GM10266 (cell line): ENCODE measurements around the gene RBBP5.

Experiments
- DNase-seq: peaks from one replicate; pipeline ENCODE4 v3.0.0; 2012; ENCODE audit errors: extremely low spot score
- TF ChIP-seq, protein P1 (sequence below): IDR thresholded peaks from 2 replicates; pipeline ENCODE4 v1.5.1; 2012; ENCODE audit warnings: mild to moderate bottlenecking, low read depth; ENCODE audit not compliant: control insufficient read depth, insufficient read depth; ENCODE audit errors: missing control alignments

RBBP5 gene

DNA sequence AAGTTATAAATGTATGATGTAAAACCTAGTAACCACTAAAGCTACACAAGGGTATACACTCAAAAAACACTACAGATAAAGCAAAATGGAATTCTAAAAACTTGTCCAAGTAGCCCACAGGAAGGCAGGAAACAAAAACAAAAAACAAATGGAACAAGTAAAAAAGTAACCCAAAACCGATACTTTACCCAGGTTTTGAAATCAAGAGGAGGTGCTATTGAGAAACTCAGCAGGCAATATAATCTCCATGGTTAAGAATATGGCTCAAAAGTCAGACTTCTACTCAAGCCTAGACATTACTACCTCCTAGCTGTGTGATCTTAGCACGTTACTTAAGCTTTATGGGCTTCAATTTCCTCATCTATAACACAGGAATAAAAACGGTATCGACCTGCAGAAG is 13.3 kb downstream of the RBBP5 start:
- no peak for DNase-seq
- TF ChIP-seq, protein P1, sequence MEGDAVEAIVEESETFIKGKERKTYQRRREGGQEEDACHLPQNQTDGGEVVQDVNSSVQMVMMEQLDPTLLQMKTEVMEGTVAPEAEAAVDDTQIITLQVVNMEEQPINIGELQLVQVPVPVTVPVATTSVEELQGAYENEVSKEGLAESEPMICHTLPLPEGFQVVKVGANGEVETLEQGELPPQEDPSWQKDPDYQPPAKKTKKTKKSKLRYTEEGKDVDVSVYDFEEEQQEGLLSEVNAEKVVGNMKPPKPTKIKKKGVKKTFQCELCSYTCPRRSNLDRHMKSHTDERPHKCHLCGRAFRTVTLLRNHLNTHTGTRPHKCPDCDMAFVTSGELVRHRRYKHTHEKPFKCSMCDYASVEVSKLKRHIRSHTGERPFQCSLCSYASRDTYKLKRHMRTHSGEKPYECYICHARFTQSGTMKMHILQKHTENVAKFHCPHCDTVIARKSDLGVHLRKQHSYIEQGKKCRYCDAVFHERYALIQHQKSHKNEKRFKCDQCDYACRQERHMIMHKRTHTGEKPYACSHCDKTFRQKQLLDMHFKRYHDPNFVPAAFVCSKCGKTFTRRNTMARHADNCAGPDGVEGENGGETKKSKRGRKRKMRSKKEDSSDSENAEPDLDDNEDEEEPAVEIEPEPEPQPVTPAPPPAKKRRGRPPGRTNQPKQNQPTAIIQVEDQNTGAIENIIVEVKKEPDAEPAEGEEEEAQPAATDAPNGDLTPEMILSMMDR: no peak

DNA sequence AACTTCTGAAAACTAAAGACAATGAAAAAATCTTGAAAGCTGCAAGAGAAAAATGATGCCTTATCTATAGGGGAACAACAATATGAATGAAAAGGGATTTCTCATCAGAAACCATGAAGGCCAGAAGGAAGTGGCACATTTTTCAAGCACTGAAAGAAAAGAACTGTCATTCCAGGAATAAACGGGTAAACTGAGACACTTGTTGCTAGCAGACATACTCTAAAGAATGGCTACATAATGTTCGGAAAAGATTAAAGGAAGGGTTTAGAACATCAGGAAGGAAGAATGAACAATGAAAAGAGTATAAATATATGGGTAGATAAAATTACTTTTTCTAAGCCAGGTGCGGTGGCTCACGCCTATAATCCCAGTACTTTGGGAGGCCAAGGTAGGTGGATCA is 14.5 kb downstream of the RBBP5 start:
- TF ChIP-seq, protein P1: no peak
- DNase-seq: no peak

DNA sequence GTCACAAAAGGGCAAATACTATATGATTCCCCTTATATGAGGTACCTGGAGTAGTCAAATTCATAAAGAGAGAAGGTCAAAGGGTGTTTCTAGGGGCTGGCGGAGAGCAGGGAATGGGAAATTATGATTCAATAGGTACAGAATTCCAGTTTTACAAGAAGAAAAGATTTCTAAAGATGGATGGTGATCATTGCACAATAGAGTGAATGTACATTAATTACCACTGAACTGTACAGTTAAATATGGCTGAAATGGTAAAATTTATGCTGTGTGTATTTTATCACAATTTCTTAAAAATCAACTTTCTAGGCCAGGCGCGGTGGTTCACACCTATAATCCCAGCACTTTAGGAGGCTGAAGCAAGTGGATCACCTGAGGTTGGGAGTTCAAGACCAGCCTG is 19.4 kb downstream of the RBBP5 start:
- no peak for DNase-seq
- TF ChIP-seq, protein P1: no peak

DNA sequence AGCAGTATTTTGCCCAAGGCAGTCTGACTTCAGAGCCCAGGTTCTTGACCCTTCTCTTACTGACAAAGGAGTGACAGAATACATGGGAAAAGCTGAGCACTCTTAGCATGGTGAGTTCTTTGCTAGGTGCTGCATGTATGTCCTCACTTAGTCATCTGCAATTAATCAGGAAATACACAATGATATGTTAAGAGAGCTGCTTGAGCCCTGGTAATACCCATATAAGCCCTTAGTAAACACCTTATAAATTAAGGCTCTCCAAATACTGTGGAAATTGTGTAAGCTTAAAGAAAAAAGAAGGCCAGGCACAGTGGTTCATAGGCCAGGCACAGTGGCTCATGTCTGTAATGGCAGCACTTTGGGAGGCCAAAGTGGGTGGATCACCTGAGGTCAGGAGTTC is 23.5 kb downstream of the RBBP5 start:
- TF ChIP-seq, protein P1: no peak
- DNase-seq: no peak

DNA sequence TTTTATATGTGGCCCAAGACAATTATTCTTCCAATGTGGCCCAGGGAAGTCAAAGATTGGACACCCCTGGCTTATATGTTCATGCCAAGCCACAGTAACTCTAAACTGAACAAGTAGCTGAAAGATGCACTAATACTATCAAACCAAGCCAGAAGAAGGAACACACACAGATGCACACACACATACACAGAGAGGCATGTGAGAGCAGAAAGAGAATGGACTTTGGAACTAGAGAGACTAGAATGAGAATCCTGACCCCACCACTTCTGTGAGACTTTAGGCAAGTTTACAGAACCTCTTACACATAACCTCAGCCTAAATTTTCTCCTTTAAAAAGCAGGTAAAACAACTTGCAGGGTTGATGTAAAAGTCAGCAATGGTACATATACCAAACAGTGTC is 26.4 kb downstream of the RBBP5 start:
- no peak for DNase-seq
- TF ChIP-seq, protein P1: no peak

DNA sequence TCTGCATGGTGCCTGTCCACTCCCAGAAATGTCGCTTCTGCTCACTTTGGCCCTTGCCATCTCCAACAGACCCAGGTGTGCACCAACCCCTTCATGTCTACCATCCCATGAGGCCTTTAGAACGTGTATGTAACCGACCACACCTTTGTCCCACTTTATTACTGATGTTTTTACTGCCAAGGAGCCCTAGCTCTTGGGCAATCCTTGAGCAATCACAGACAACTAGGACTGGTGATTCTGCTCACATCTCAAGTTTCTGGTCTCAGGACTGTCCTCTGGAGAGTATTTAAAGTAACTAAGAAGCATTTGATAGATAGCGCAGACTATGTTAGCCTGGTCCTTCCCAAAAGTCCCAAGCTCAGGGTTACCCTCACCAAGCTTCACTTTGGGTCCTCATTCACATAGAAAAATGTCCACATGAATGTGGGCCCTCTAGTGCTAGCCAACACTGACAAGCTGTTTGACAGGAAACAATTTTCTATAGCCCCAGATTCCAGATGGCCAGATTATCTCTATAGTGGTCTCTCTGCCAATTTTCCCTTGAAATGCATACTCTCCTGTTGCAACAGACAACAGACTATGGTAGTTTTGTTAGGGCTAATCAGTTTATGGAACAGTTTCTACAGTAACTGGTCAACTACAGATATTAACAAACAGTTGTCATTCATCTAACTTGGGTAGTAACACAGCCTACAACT is 30.6 kb downstream of the RBBP5 start:
- TF ChIP-seq, protein P1: no peak
- DNase-seq: no peak

DNA sequence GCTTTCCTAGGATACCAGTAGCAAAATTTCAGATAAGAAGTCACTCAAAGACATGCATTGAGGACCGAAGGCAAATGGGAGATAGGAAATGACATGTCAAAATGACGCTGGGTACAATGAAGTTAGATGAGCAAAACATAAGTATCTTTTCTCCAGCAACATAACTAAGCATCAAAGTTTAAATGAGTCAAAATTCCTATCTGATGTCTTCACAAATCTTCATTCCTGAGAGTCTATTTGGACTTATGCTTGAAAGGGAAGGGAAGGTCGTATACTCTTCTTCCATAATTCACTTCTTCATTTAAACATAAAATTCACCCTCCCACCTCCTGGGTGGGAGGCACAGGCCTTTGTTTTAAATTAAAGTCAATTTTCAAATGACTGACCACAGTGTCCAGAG is 33.4 kb downstream of the RBBP5 start:
- no peak for DNase-seq

More for the DNA sequence above, 33.4 kb downstream of the RBBP5 start:
- TF ChIP-seq, protein P1: no peak
